WERI-Rb-1 (cell line): ENCODE data around the gene PLCL2.

ENCODE experiments used
- DNase-seq: peaks from one replicate; pipeline ENCODE4 v3.0.0-alpha.2; 2020
- H3K27ac ChIP-seq: fragments of 250-450 bp; sonication (Bioruptor Pico); 2 replicates; pipeline ENCODE4 v1.5.1; 2020; ENCODE audit warnings: mild to moderate bottlenecking, moderate library complexity
- H3K27me3 ChIP-seq: fragments of 250-450 bp; sonication (Bioruptor Pico); 2 replicates; pipeline ENCODE4 v1.5.1; 2021; ENCODE audit warnings: mild to moderate bottlenecking, low read depth, moderate library complexity; ENCODE audit not compliant: insufficient read depth, severe bottlenecking
- H3K36me3 ChIP-seq: fragments of 250-450 bp; sonication (Bioruptor Pico); 2 replicates; pipeline ENCODE4 v1.5.1; 2020; ENCODE audit warnings: mild to moderate bottlenecking, moderate library complexity
- H3K4me3 ChIP-seq: 2 replicates; pipeline ENCODE4 v1.5.1; 2011; ENCODE audit warnings: low read depth, mild to moderate bottlenecking, control low read depth, low read length
- H3K9me3 ChIP-seq: fragments of 250-450 bp; sonication (Bioruptor Pico); 2 replicates; pipeline ENCODE4 v1.5.1; 2021; ENCODE audit warnings: mild to moderate bottlenecking, moderate library complexity; ENCODE audit not compliant: severe bottlenecking
- TF ChIP-seq, protein P1 (sequence below): IDR thresholded peaks from 2 replicates; pipeline ENCODE4 v1.5.1; 2011; ENCODE audit warnings: low read depth, mild to moderate bottlenecking, control low read depth, inconsistent platforms, low read length

PLCL2 gene

DNA sequence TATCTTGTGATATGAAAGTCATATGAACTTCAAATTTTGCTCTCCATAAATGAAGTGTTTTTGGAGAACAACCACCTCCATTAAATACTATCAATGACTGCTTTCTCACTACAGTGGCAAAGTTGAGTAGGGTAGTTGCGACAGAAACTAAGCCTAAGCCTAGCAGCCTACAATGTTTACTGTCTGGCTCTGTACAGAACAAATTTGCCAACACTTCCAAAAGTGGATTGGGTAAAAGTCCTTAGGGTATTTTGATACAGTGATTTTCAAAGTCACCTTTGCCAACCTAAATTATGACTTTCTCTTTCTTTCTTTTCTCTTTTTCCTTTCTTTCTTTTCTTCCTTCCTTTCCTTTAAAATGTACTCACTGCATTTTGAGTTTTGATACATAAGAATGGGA, 142.6 kb downstream of the PLCL2 start:
- no peak for DNase-seq
- Histone ChIP-seq H3K9me3 (no peaks in the 10 kb centered on the region), H3K27me3 (no peaks in the 10 kb centered on the region), H3K27ac (no peak overlapping the region), H3K36me3 (no peaks in the 10 kb centered on the region), H3K4me3 (no peak overlapping the region)
- TF ChIP-seq, protein P1, sequence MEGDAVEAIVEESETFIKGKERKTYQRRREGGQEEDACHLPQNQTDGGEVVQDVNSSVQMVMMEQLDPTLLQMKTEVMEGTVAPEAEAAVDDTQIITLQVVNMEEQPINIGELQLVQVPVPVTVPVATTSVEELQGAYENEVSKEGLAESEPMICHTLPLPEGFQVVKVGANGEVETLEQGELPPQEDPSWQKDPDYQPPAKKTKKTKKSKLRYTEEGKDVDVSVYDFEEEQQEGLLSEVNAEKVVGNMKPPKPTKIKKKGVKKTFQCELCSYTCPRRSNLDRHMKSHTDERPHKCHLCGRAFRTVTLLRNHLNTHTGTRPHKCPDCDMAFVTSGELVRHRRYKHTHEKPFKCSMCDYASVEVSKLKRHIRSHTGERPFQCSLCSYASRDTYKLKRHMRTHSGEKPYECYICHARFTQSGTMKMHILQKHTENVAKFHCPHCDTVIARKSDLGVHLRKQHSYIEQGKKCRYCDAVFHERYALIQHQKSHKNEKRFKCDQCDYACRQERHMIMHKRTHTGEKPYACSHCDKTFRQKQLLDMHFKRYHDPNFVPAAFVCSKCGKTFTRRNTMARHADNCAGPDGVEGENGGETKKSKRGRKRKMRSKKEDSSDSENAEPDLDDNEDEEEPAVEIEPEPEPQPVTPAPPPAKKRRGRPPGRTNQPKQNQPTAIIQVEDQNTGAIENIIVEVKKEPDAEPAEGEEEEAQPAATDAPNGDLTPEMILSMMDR, result no peak

DNA sequence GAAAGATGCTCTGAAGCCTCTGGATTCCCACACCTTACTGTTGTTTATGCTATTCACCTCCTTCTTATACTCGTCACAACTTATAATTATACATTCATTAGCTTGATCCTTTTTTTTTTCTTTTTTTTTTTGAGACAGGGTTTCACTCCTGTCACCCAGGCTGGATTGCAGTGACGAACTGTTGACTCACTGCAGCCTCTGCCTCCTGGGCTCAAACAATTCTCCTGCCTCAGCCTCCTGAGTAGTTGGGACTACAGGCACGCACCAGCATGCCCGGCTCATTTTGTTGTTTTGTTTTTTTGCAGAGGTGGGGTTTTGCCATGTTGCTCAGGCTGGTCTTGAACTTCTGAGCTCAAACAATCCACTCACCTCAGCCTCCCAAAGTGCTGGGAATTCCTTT, 143.6 kb downstream of the PLCL2 start:
- Histone ChIP-seq H3K4me3 (no peak overlapping the region), H3K27me3 (no peaks in the 10 kb centered on the region), H3K27ac (no peak overlapping the region), H3K9me3 (no peaks in the 10 kb centered on the region), H3K36me3 (no peaks in the 10 kb centered on the region)
- no peak for DNase-seq
- TF ChIP-seq, protein P1, result no peak

DNA sequence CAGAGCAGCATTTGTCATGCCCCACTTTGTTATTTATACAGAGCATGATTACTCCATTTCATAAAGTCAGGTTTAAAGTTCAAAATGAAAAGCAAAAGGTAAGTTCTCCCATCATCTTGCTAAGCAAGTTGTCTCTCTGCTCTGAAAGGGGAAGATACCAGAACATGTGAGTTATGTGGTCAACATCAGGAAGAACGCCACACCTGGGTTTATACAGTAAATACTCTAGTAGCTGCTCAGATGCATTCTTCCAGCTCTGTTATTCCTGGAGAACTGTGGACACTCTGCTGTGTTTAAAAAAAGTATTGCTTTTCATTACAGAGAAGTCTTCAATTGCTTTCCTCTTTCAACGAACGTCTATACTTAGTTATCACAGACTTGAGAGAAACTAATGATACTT, 145.7 kb downstream of the PLCL2 start:
- Histone ChIP-seq H3K27me3 (no peaks in the 10 kb centered on the region), H3K27ac (no peak overlapping the region), H3K4me3 (no peak overlapping the region), H3K9me3 (no peaks in the 10 kb centered on the region), H3K36me3 (no peaks in the 10 kb centered on the region)
- DNase-seq, result no peak
- TF ChIP-seq, protein P1, result no peak

DNA sequence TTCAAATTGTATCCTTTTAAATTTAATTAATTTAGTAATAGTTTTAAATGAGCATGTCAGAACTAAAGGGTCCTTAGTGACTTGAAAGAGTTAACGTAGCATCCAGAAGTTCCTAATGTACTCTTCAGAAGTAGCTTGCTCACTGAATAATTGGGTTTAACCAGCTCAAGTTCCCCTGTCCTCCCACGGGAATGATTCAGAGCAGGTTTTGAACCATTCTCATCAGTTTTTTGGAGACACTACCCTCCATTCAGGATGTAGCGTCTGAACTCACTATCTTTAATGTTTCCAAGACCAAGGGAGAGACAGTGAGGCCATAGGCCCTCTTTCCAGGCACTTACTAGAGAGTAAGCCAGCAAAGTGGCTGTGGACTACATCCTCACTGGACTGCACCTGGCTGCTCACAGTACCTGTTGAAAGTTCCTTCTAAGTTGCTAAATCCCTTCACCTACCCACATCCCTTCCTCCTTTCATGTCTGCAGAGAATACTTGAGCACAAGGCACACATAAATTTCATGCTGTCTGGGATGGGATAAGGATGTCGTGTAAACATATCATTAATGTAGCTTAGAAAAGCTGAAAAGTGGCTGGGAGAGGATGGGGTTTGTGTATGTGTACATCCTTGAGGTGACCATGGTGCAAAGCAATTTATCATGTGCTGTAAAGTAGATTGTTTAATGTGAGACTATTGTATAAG, 146.3 kb downstream of the PLCL2 start:
- Histone ChIP-seq H3K27ac (no peak overlapping the region), H3K27me3 (no peaks in the 10 kb centered on the region), H3K36me3 (no peaks in the 10 kb centered on the region), H3K9me3 (no peaks in the 10 kb centered on the region), H3K4me3 (no peak overlapping the region)
- TF ChIP-seq, protein P1, result no peak
- no peak for DNase-seq

DNA sequence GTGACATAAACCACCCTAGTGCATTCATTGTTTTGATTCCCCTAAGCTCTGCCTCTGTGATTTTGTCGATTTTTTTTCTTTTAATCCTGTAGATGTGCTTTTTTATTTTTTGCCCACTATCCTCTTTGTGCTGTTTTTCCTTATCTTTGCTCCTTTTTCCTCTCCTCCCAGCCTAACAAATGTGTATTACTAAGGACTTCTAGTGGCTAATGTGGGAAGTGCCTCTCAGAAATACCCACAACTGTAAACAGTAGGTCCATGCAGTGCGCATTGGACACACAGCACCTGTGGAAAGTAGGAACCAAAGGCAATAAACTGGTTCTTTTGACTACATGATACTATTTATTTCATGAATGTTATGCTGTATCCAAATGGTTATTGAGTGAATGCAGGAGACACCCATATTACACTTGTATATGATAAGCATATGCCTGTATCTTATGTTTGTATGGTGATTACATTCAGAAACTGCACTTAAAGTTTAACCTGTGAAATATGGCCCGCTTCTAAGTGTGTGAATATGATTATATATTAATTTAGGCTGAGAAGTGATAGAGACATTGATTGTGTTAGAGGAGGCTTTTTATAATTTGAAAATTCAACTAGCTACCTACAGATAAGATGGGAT, 147.8 kb downstream of the PLCL2 start:
- Histone ChIP-seq H3K4me3 (no peak overlapping the region), H3K27ac (no peak overlapping the region), H3K27me3 (no peaks in the 10 kb centered on the region), H3K36me3 (no peaks in the 10 kb centered on the region), H3K9me3 (no peaks in the 10 kb centered on the region)
- DNase-seq, result no peak
- TF ChIP-seq, protein P1, result peak; percentile 51; the same call in 1 of the 2 replicates
